HCT116 (cell line): ENCODE results near the gene DENND4A. TPM values are rescaled to one million over a fixed set of nuclear protein-coding genes. Genes with fewer than 3 reads are reported as not detected.

Experiments
- ATAC-seq: fragments of 200-7000 bp; cut with Tn5 transposase; 2 replicates; pipeline ENCODE4 v1.9.1; 2020; ENCODE audit warnings: mild to moderate bottlenecking, moderate library complexity
- BruUV-seq: library from RNA; stranded (reverse); fragments of 400-500 nt; replicated peaks from 2 replicates; lab custom pipeline; 2021; lab: Mats Ljungman, UMichigan
- CTCF ChIA-PET: fragments of 300-600 bp; sonication (Branson Sonifier 250); formaldehyde crosslinking; loops from one replicate; lab custom pipeline; 2021; ENCODE audit warnings: antibody characterized with exemption; lab: Charles Lee
- POLR2A ChIA-PET: fragments of 300-600, 350-600 bp; sonication (Branson Sonifier 250); formaldehyde crosslinking; loops from one replicate; lab custom pipeline; 2021; ENCODE audit warnings: antibody characterized with exemption; lab: Charles Lee
- RAD21 ChIA-PET, 2 experiments: fragments of 300-600 bp; sonication (Branson Sonifier 250); formaldehyde crosslinking; loops; one replicate each; lab custom pipeline; 2023; ENCODE audit warnings: low total read pairs in 2 of 2; ENCODE audit not compliant: uncharacterized antibody in 2 of 2, unreplicated experiment in 2 of 2, low non-redundant PET in 1 of 2; lab: Charles Lee
- DNase-seq: peaks from one replicate; pipeline ENCODE4 v3.0.0-alpha.2; 2010; ENCODE audit warnings: low read depth, low spot score
- H2AFZ ChIP-seq: fragments of 200-600 bp; shearing (Covaris generic), sonication (generic); 2 replicates; pipeline ENCODE4 v1.6.1; 2017; ENCODE audit warnings: low read depth, mixed run types, mixed read lengths, antibody characterized with exemption, low read length; ENCODE audit not compliant: poor library complexity, severe bottlenecking
- H3K27ac ChIP-seq: 2 replicates; pipeline ENCODE4 v1.5.1; 2012; ENCODE audit warnings: low read depth, low read length
- H3K27me3 ChIP-seq: fragments of 200-600 bp; sonication (generic); 2 replicates; pipeline ENCODE4 v1.6.1; 2016; ENCODE audit warnings: mixed run types, low read length, mixed read lengths; ENCODE audit not compliant: insufficient read depth
- H3K36me3 ChIP-seq, 2 experiments: fragments of 200-500 bp in 1 of 2; fragments of 200-600 bp in 1 of 2; sonication (Bioruptor generic) in 1 of 2; sonication (generic) in 1 of 2; 2 replicates each; pipeline versions ENCODE4 v1.5.1 to v1.6.1; 2014 to 2016; ENCODE audit warnings: low read length in 2 of 2, inconsistent platforms in 1 of 2, mixed read lengths in 1 of 2, mixed run types in 1 of 2; ENCODE audit not compliant: insufficient read depth in 2 of 2, control insufficient read depth in 1 of 2
- H3K4me1 ChIP-seq, 2 experiments: fragments of 200-600 bp in 1 of 2; sonication (generic) in 1 of 2; 2 replicates each; pipeline versions ENCODE4 v1.5.1 to v1.6.1; 2012 to 2017; ENCODE audit warnings: low read length in 2 of 2, inconsistent platforms in 1 of 2, mild to moderate bottlenecking in 1 of 2, mixed read lengths in 1 of 2, mixed run types in 1 of 2, moderate library complexity in 1 of 2; ENCODE audit not compliant: insufficient read depth in 2 of 2, control insufficient read depth in 1 of 2
- H3K4me2 ChIP-seq: fragments of 200-600 bp; sonication (generic); 2 replicates; pipeline ENCODE4 v1.6.1; 2017; ENCODE audit warnings: mixed run types, low read length, mixed read lengths
- H3K4me3 ChIP-seq, 2 experiments: fragments of 200-600 bp in 1 of 2; sonication (generic) in 1 of 2; replicated peaks in 1 of 2; 2 replicates each; pipeline ENCODE4 v1.5.1; 2011 to 2016; ENCODE audit warnings: low read length in 2 of 2, control low read depth in 1 of 2, low read depth in 1 of 2, mild to moderate bottlenecking in 1 of 2, mixed read lengths in 1 of 2, mixed run types in 1 of 2
- H3K79me2 ChIP-seq: fragments of 200-600 bp; sonication (generic); 2 replicates; pipeline ENCODE4 v1.6.1; 2017; ENCODE audit warnings: mild to moderate bottlenecking, mixed run types, low read length, moderate library complexity, mixed read lengths; ENCODE audit not compliant: insufficient read depth
- H3K9ac ChIP-seq: fragments of 200-600 bp; sonication (generic); 2 replicates; pipeline ENCODE4 v1.6.1; 2016; ENCODE audit warnings: low read length, mixed read lengths
- H3K9me2 ChIP-seq: fragments of 200-600 bp; sonication (generic), shearing (Covaris generic); 2 replicates; pipeline ENCODE4 v1.6.1; 2017; ENCODE audit warnings: mixed run types, mild to moderate bottlenecking, moderate library complexity; ENCODE audit not compliant: insufficient read depth
- H3K9me3 ChIP-seq, 2 experiments: fragments of 200-500 bp in 1 of 2; fragments of 200-600 bp in 1 of 2; sonication (Bioruptor generic) in 1 of 2; sonication (generic) in 1 of 2; 2 replicates each; pipeline ENCODE4 v1.6.1; 2014 to 2017; ENCODE audit warnings: low read length in 2 of 2, mixed read lengths in 2 of 2, inconsistent platforms in 1 of 2, low read depth in 1 of 2, mild to moderate bottlenecking in 1 of 2, mixed run types in 1 of 2, moderate library complexity in 1 of 2; ENCODE audit not compliant: control insufficient read depth in 1 of 2, insufficient read depth in 1 of 2
- H4K20me1 ChIP-seq: fragments of 200-600 bp; sonication (generic), shearing (Covaris generic); 2 replicates; pipeline ENCODE4 v1.6.1; 2017; ENCODE audit warnings: mixed run types, mild to moderate bottlenecking, moderate library complexity; ENCODE audit not compliant: insufficient read depth
- CEBPB ChIP-seq: IDR thresholded peaks from 2 replicates; pipeline ENCODE4 v1.6.1; 2012; ENCODE audit warnings: low read depth
- EGR1 ChIP-seq: IDR thresholded peaks from 2 replicates; pipeline ENCODE4 v1.6.1; 2012; ENCODE audit warnings: low read depth
- ELF1 ChIP-seq: IDR thresholded peaks from 2 replicates; pipeline ENCODE4 v1.6.1; 2012; ENCODE audit warnings: low read depth, borderline replicate concordance
- EZH2 ChIP-seq: fragments of 200-600 bp; sonication (generic); IDR thresholded peaks from 2 replicates; pipeline ENCODE4 v1.6.1; 2017; ENCODE audit warnings: antibody characterized with exemption, mixed run types
- FOSL1 ChIP-seq: IDR thresholded peaks from 2 replicates; pipeline ENCODE4 v1.6.1; 2012; ENCODE audit warnings: low read depth
- POLR2AphosphoS5 ChIP-seq: IDR thresholded peaks from 2 replicates; pipeline ENCODE4 v1.6.1; 2011; ENCODE audit warnings: mild to moderate bottlenecking, low read depth, low read length, moderate library complexity
- RAD21 ChIP-seq: IDR thresholded peaks from 2 replicates; pipeline ENCODE4 v1.6.1; 2012; ENCODE audit warnings: low read depth, mild to moderate bottlenecking
- SIN3A ChIP-seq: IDR thresholded peaks from 2 replicates; pipeline ENCODE4 v1.6.1; 2012; ENCODE audit warnings: low read depth
- SRF ChIP-seq: IDR thresholded peaks from 2 replicates; pipeline ENCODE4 v1.6.1; 2012; ENCODE audit warnings: low read depth
- TCF7L2 ChIP-seq: IDR thresholded peaks from 2 replicates; pipeline ENCODE4 v1.7.0; 2011; ENCODE audit warnings: borderline replicate concordance, inconsistent platforms; ENCODE audit not compliant: insufficient read depth, insufficient read length; ENCODE audit errors: extremely low read depth
- ZFX ChIP-seq: fragments of 450-650 bp; IDR thresholded peaks from 2 replicates; pipeline ENCODE4 v1.6.1; 2017
- intact Hi-C: fragments of 100-400 bp; cut with micrococcal nuclease; formaldehyde crosslinking; loops from 2 replicates; pipeline ENCODE4 v1.10.0; 2022
- total RNA-seq: library from RNA; stranded (reverse); gene quantifications from one replicate; pipeline ENCODE4 v1.2.1, GENCODE V29; 2021; ENCODE audit not compliant: unreplicated experiment
- TF ChIP-seq, protein P1 (sequence below): IDR thresholded peaks from 2 replicates; pipeline ENCODE4 v1.6.1; 2011; ENCODE audit warnings: mild to moderate bottlenecking, low read length, moderate library complexity; ENCODE audit not compliant: insufficient replicate concordance; ENCODE audit errors: extremely low read depth
- TF ChIP-seq, protein P2 (sequence below): IDR thresholded peaks from 2 replicates; pipeline ENCODE4 v1.6.1; 2012; ENCODE audit warnings: low read depth

The DENND4A gene
- total RNA-seq, 1 experiment from 2014 or later: 9.1 TPM

DNA sequence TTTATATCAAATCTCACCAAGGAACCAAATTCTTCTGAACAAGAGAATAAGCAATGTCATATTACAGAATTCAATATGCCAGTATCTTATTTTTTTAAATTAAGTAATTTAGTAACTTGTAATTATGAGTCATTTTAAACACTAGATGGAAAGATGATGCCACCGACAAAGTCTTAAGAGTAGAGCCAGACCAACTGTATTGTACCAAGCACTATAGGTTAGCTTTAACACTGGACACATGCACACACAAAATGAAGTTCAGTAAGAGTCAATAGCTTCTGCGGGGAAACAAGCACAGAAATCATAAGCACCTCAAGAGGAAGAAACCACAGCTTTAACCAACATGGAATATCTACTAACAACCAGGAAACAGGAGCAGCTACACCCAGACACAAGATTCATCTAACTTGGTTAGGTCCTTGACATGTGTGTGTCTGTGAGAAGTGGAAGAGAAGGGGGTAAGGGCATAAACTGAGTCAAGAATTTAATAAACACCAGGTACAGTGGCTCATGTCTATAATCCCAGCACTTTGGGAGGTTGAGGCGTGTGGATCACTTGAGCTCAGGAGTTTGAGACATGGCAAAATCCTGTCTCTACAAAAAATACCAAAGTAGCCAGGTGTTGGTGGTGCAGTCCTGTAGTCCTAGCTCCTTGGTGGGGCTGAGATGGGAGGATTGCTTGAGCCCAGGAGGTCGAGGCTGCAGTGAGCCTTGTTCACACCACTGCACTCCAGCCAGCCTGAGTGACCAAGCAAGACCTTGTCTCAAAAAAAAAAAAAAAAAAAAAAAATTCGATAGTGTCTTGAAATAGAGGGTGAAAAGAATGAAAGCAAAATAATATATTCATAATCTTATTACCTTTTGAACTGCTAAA is 28.9 kb downstream of the DENND4A start:
- H3K9me2 ChIP-seq: no peaks in the 10 kb centered on the region
- ATAC-seq: no peak
- POLR2A ChIA-PET: no interaction called here

More for the DNA sequence above, 28.9 kb downstream of the DENND4A start:
- Histone ChIP-seq H2AFZ (no peak overlapping the region), H4K20me1 (no peaks in the 10 kb centered on the region), H3K9ac (no peak overlapping the region), H3K27ac (no peak overlapping the region), H3K9me3 (no peaks in the 10 kb centered on the region), H3K27me3 (no peaks in the 10 kb centered on the region), H3K79me2 (no peaks in the 10 kb centered on the region), H3K36me3 (no peaks in the 10 kb centered on the region), H3K4me1 (no peaks in the 10 kb centered on the region), H3K4me3 (no peak overlapping the region), H3K4me2 (no peak overlapping the region)
- no peak for DNase-seq
- intact Hi-C loops: no loop called here
- TF ChIP-seq, protein P1, sequence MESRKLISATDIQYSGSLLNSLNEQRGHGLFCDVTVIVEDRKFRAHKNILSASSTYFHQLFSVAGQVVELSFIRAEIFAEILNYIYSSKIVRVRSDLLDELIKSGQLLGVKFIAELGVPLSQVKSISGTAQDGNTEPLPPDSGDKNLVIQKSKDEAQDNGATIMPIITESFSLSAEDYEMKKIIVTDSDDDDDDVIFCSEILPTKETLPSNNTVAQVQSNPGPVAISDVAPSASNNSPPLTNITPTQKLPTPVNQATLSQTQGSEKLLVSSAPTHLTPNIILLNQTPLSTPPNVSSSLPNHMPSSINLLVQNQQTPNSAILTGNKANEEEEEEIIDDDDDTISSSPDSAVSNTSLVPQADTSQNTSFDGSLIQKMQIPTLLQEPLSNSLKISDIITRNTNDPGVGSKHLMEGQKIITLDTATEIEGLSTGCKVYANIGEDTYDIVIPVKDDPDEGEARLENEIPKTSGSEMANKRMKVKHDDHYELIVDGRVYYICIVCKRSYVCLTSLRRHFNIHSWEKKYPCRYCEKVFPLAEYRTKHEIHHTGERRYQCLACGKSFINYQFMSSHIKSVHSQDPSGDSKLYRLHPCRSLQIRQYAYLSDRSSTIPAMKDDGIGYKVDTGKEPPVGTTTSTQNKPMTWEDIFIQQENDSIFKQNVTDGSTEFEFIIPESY: no peak
- no peak for TF ChIP-seq ZFX
- TF ChIP-seq SIN3A: no peak
- TF ChIP-seq TCF7L2: no peak
- TF ChIP-seq EZH2: no peak
- TF ChIP-seq ELF1: no peak
- TF ChIP-seq, protein P2, sequence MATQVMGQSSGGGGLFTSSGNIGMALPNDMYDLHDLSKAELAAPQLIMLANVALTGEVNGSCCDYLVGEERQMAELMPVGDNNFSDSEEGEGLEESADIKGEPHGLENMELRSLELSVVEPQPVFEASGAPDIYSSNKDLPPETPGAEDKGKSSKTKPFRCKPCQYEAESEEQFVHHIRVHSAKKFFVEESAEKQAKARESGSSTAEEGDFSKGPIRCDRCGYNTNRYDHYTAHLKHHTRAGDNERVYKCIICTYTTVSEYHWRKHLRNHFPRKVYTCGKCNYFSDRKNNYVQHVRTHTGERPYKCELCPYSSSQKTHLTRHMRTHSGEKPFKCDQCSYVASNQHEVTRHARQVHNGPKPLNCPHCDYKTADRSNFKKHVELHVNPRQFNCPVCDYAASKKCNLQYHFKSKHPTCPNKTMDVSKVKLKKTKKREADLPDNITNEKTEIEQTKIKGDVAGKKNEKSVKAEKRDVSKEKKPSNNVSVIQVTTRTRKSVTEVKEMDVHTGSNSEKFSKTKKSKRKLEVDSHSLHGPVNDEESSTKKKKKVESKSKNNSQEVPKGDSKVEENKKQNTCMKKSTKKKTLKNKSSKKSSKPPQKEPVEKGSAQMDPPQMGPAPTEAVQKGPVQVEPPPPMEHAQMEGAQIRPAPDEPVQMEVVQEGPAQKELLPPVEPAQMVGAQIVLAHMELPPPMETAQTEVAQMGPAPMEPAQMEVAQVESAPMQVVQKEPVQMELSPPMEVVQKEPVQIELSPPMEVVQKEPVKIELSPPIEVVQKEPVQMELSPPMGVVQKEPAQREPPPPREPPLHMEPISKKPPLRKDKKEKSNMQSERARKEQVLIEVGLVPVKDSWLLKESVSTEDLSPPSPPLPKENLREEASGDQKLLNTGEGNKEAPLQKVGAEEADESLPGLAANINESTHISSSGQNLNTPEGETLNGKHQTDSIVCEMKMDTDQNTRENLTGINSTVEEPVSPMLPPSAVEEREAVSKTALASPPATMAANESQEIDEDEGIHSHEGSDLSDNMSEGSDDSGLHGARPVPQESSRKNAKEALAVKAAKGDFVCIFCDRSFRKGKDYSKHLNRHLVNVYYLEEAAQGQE: no peak
- no peak for TF ChIP-seq RAD21
- TF ChIP-seq POLR2AphosphoS5: no peak
- no peak for TF ChIP-seq SRF
- no peak for TF ChIP-seq EGR1
- TF ChIP-seq CEBPB: no peak
- no peak for TF ChIP-seq FOSL1
- CTCF ChIA-PET: interaction anchor here (0.6 kb wide), 1 partner anchor 70 kb away, joined by 4 read pairs; no protein-coding TSS in a partner anchor
- BruUV-seq: no TSS peak
- RAD21 ChIA-PET: no interaction called here
